Endothelial cell of umbilical vein (primary cell): ENCODE measurements around the gene CABCOCO1. TPM values are rescaled to one million over a fixed set of nuclear protein-coding genes. Genes with fewer than 3 reads are reported as not detected.

Experiments
- BruUV-seq: library from RNA; stranded (reverse); fragments of 400-500 nt; replicated peaks from 2 replicates; lab custom pipeline; 2021; lab: Mats Ljungman, UMichigan
- CTCF ChIA-PET: fragments of 300-600, 350-600 bp; sonication (Branson Sonifier 250); formaldehyde crosslinking; loops from one replicate; lab custom pipeline; 2021; ENCODE audit warnings: antibody characterized with exemption, inconsistent platforms; lab: Charles Lee
- POLR2A ChIA-PET: fragments of 300-600, 350-600 bp; sonication (Branson Sonifier 250); formaldehyde crosslinking; loops from one replicate; lab custom pipeline; 2021; ENCODE audit warnings: antibody characterized with exemption, inconsistent platforms; lab: Charles Lee
- DNase-seq: peaks from one replicate; pipeline ENCODE4 v3.0.0-alpha.2; 2011; ENCODE audit warnings: low read depth, low spot score
- FAIRE-seq: peaks from 2 replicates; lab custom pipeline; 2011; peaks lifted over from hg19 to GRCh38; lab: Jason Lieb, UNC
- H2AFZ ChIP-seq: 2 replicates; pipeline ENCODE4 v1.6.0; 2012; ENCODE audit warnings: low read depth, low read length, control low read depth, inconsistent platforms
- H3K27ac ChIP-seq: 2 replicates; pipeline ENCODE4 v1.5.1; 2011; ENCODE audit warnings: low read depth, mild to moderate bottlenecking, control low read depth, low read length, moderate library complexity; ENCODE audit not compliant: insufficient read depth
- H3K27me3 ChIP-seq, 2 experiments: 2 replicates each; pipeline versions ENCODE4 v1.6.0 to v1.6.1; 2011; ENCODE audit warnings: low read length in 2 of 2, mixed read lengths in 1 of 2; ENCODE audit not compliant: control insufficient read depth in 2 of 2, insufficient read depth in 2 of 2
- H3K36me3 ChIP-seq, 2 experiments: 2 replicates in 1 of 2; 3 replicates in 1 of 2; pipeline ENCODE4 v1.5.1; 2011; ENCODE audit warnings: low read length in 2 of 2, mild to moderate bottlenecking in 1 of 2, moderate library complexity in 1 of 2; ENCODE audit not compliant: control insufficient read depth in 2 of 2, insufficient read depth in 2 of 2; ENCODE audit errors: extremely low read depth in 1 of 2
- H3K4me1 ChIP-seq: 3 replicates; pipeline ENCODE4 v1.5.1; 2011; ENCODE audit warnings: mild to moderate bottlenecking, low read length; ENCODE audit not compliant: control insufficient read depth, insufficient read depth; ENCODE audit errors: extremely low read depth
- H3K4me2 ChIP-seq: 2 replicates; pipeline ENCODE4 v1.6.1; 2011; ENCODE audit warnings: low read length, control low read depth, mixed read lengths; ENCODE audit not compliant: insufficient read depth
- H3K4me3 ChIP-seq, 3 experiments: fragments of 200-600 bp in 1 of 3; sonication (generic), shearing (Covaris generic) in 1 of 3; replicated peaks in 1 of 3; 2 replicates each; pipeline ENCODE4 v1.5.1; 2011 to 2016; ENCODE audit warnings: control low read depth in 3 of 3, low read length in 3 of 3, mild to moderate bottlenecking in 2 of 3, inconsistent platforms in 1 of 3, low read depth in 1 of 3, moderate library complexity in 1 of 3; ENCODE audit not compliant: insufficient read depth in 1 of 3
- H3K79me2 ChIP-seq: 2 replicates; pipeline ENCODE4 v1.6.0; 2012; ENCODE audit warnings: low read length, inconsistent platforms; ENCODE audit not compliant: control insufficient read depth, insufficient read depth
- H3K9ac ChIP-seq: replicated peaks from 2 replicates; pipeline ENCODE3; 2011; ENCODE audit warnings: low read length, control low read depth; ENCODE audit not compliant: insufficient read depth; ENCODE audit errors: extremely low read depth
- H3K9me1 ChIP-seq: replicated peaks from 3 replicates; pipeline ENCODE4 v1.6.0; 2011; ENCODE audit warnings: mild to moderate bottlenecking, low read length; ENCODE audit not compliant: control insufficient read depth, insufficient read depth; ENCODE audit errors: extremely low read depth
- H3K9me3 ChIP-seq: replicated peaks from 2 replicates; pipeline ENCODE4 v1.5.1; 2012; ENCODE audit warnings: low read length, inconsistent platforms; ENCODE audit not compliant: control insufficient read depth, insufficient read depth
- H4K20me1 ChIP-seq: replicated peaks from 2 replicates; pipeline ENCODE3; 2011; ENCODE audit warnings: mild to moderate bottlenecking, low read length; ENCODE audit not compliant: control insufficient read depth, insufficient read depth; ENCODE audit errors: extremely low read depth
- CTCF ChIP-seq, 2 donors: IDR thresholded peaks; 1 replicate in 1 of 2; 2 replicates in 1 of 2; pipeline ENCODE4 v1.5.1; 2011; ENCODE audit warnings: low read length in 2 of 2, mild to moderate bottlenecking in 2 of 2, moderate library complexity in 2 of 2, control low read depth in 1 of 2, inconsistent platforms in 1 of 2, low read depth in 1 of 2; ENCODE audit not compliant: insufficient read depth in 1 of 2; ENCODE audit errors: extremely low read depth in 1 of 2
- EZH2 ChIP-seq: IDR thresholded peaks from 2 replicates; pipeline ENCODE4 v1.6.1; 2012; ENCODE audit warnings: borderline replicate concordance, low read depth, mild to moderate bottlenecking, moderate library complexity, low read length, inconsistent platforms; ENCODE audit not compliant: severe bottlenecking
- FOS ChIP-seq: IDR thresholded peaks from 2 replicates; pipeline ENCODE4 v1.6.1; 2011; ENCODE audit warnings: mild to moderate bottlenecking, low read length, moderate library complexity, borderline replicate concordance; ENCODE audit not compliant: insufficient read depth
- GATA2 ChIP-seq: IDR thresholded peaks from 2 replicates; pipeline ENCODE4 v1.7.0; 2011; ENCODE audit warnings: low read depth, mild to moderate bottlenecking, moderate library complexity, mixed read lengths, low read length; ENCODE audit not compliant: insufficient read length, insufficient read depth
- JUN ChIP-seq: IDR thresholded peaks from 2 replicates; pipeline ENCODE4 v1.6.1; 2011; ENCODE audit warnings: borderline replicate concordance, low read depth; ENCODE audit not compliant: insufficient read length, insufficient read depth
- MYC ChIP-seq: IDR thresholded peaks from one replicate; pipeline ENCODE4 v1.6.1; 2011; ENCODE audit warnings: mild to moderate bottlenecking, low read depth, low read length
- POLR2A ChIP-seq: IDR thresholded peaks from 2 replicates; pipeline ENCODE4 v1.6.1; 2012; ENCODE audit warnings: low read depth, mild to moderate bottlenecking, control low read depth, low read length
- POLR2AphosphoS5 ChIP-seq: IDR thresholded peaks from 2 replicates; pipeline ENCODE4 v1.6.1; 2012; ENCODE audit warnings: low read depth, mild to moderate bottlenecking, control low read depth, low read length, moderate library complexity; ENCODE audit not compliant: insufficient read depth
- dilution Hi-C: fragments of 300-500 bp; cut with MboI; formaldehyde crosslinking; loops from one replicate; pipeline ENCODE4 v1.15.0; 2019; ENCODE audit warnings: low sequenced_read_pairs; ENCODE audit not compliant: extremely low pct_ligation_motif_present
- intact Hi-C: fragments of 100-400 bp; cut with micrococcal nuclease; formaldehyde crosslinking; loops from one replicate; pipeline ENCODE4 v1.10.0; 2022
- polyA plus RNA-seq, 4 experiments: library from polyadenylated mRNA; depleted of rRNA in 3 of 4; stranded (reverse) in 3 of 4; unstranded in 1 of 4; fragments of >200 nt; gene quantifications; 2 replicates each; pipeline versions ENCODE4 v1.2.1 to v1.2.3, GENCODE V29; 2011 to 2012; ENCODE audit warnings: missing spikeins in 1 of 4
- total RNA-seq: library from RNA; stranded (reverse); gene quantifications from 2 replicates; pipeline ENCODE4 v1.2.3, GENCODE V29; 2021
- TF ChIP-seq, protein P1 (sequence below): IDR thresholded peaks from 2 replicates; pipeline ENCODE4 v1.6.1; 2011; ENCODE audit not compliant: insufficient read depth, insufficient read length

Gene CABCOCO1
- total and polyA plus RNA-seq, 2 donors (not counting 3 experiments of a cell fraction or from before 2014, with no cell fraction given), result 0.06 to 1.3 TPM

GRCh38 chr10:61669849-61670248 lies 7.1 kb downstream of the CABCOCO1 start:
- Histone ChIP-seq H3K27me3 (no peaks in the 10 kb centered on the region), H3K4me3 (no peak overlapping the region), H2AFZ (no peak overlapping the region), H3K79me2 (no peaks in the 10 kb centered on the region), H3K4me2 (no peak overlapping the region), H3K9ac (no peak overlapping the region), H3K9me3 (no peaks in the 10 kb centered on the region), H3K9me1 (no peaks in the 10 kb centered on the region), H4K20me1 (no peaks in the 10 kb centered on the region), H3K27ac (no peak overlapping the region), H3K4me1 (no peaks in the 10 kb centered on the region), H3K36me3 (no peaks in the 10 kb centered on the region)
- DNase-seq (no peak), FAIRE-seq (no peak)
- TF ChIP-seq JUN (no peak), MYC (no peak), POLR2AphosphoS5 (no peak), FOS (no peak), POLR2A (no peak), EZH2 (no peak), GATA2 (no peak), CTCF (IDR thresholded peaks at IDR 0.05; ENCODE audit: extremely low read depth in 1 of 2, insufficient read depth in 1 of 2, low read depth in 1 of 2, low read length in 2 of 2) (no peak)
- TF ChIP-seq, protein P1, sequence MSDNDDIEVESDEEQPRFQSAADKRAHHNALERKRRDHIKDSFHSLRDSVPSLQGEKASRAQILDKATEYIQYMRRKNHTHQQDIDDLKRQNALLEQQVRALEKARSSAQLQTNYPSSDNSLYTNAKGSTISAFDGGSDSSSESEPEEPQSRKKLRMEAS, result no peak
- intact Hi-C loops, result no loop called here
- ChIA-PET POLR2A (no interaction called here), CTCF (no interaction called here)
- BruUV-seq, result no TSS peak
- dilution Hi-C loops, result no loop called here
